OCI-LY1 (cell line): ENCODE measurements around the gene POLE3.

Experiments used
- H2AFZ ChIP-seq: fragments of 200-600 bp; sonication (generic), shearing (Covaris generic); 2 replicates; pipeline ENCODE4 v1.6.0; 2014; ENCODE audit warnings: antibody characterized with exemption, mild to moderate bottlenecking, low read length
- H3F3A ChIP-seq: fragments of 200-600 bp; sonication (generic), shearing (Covaris generic); 2 replicates; pipeline ENCODE4 v1.6.0; 2014; ENCODE audit warnings: mild to moderate bottlenecking, antibody characterized with exemption, low read length, moderate library complexity; ENCODE audit not compliant: insufficient read depth
- H3K27ac ChIP-seq: fragments of 200-600 bp; sonication (generic); 2 replicates; pipeline ENCODE4 v1.5.1; 2014; ENCODE audit warnings: low read length, mixed run types, mild to moderate bottlenecking, low read depth; ENCODE audit not compliant: poor library complexity, severe bottlenecking
- H3K27me3 ChIP-seq: fragments of 200-600 bp; sonication (generic); 2 replicates; pipeline ENCODE4 v1.6.0; 2014; ENCODE audit warnings: antibody characterized with exemption, mild to moderate bottlenecking, low read length, moderate library complexity; ENCODE audit not compliant: insufficient read depth
- H3K36me3 ChIP-seq: fragments of 200-600 bp; sonication (generic); 2 replicates; pipeline ENCODE4 v1.6.1; 2014; ENCODE audit warnings: mild to moderate bottlenecking, antibody characterized with exemption, low read length, moderate library complexity, mixed read lengths; ENCODE audit not compliant: insufficient read depth
- H3K4me1 ChIP-seq: fragments of 200-600 bp; sonication (generic); 2 replicates; pipeline ENCODE4 v1.5.1; 2014; ENCODE audit warnings: mild to moderate bottlenecking, low read length, moderate library complexity; ENCODE audit not compliant: insufficient read depth, severe bottlenecking
- H3K4me2 ChIP-seq: fragments of 200-600 bp; sonication (generic), shearing (Covaris generic); 2 replicates; pipeline ENCODE4 v1.6.1; 2014; ENCODE audit warnings: low read length
- H3K4me3 ChIP-seq: fragments of 200-600 bp; sonication (generic); 2 replicates; pipeline ENCODE4 v1.5.1; 2014; ENCODE audit warnings: low read length, low read depth, mild to moderate bottlenecking, mixed read lengths; ENCODE audit not compliant: poor library complexity, severe bottlenecking
- H3K79me2 ChIP-seq: fragments of 200-600 bp; shearing (Covaris generic); 2 replicates; pipeline ENCODE4 v1.6.1; 2016; ENCODE audit warnings: mixed run types, low read length, mixed read lengths; ENCODE audit not compliant: insufficient read depth
- H3K9ac ChIP-seq: fragments of 200-600 bp; sonication (generic), shearing (Covaris generic); 2 replicates; pipeline ENCODE4 v1.6.1; 2014; ENCODE audit warnings: mild to moderate bottlenecking, low read length, mixed read lengths
- H3K9me2 ChIP-seq: fragments of 200-600 bp; sonication (generic), shearing (Covaris generic); 2 replicates; pipeline ENCODE4 v1.6.1; 2014; ENCODE audit warnings: low read depth, mild to moderate bottlenecking, low read length, mixed read lengths
- H3K9me3 ChIP-seq: fragments of 200-600 bp; shearing (Covaris generic); 2 replicates; pipeline ENCODE4 v1.6.1; 2014; ENCODE audit warnings: low read length, mixed read lengths
- H4K20me1 ChIP-seq: fragments of 200-600 bp; sonication (generic), shearing (Covaris generic); 2 replicates; pipeline ENCODE4 v1.6.0; 2016; ENCODE audit warnings: mild to moderate bottlenecking, low read length; ENCODE audit not compliant: insufficient read depth
- EZH2 ChIP-seq: fragments of 200-600 bp; sonication (generic), shearing (Covaris generic); IDR thresholded peaks from 2 replicates; pipeline ENCODE4 v1.8.0; 2017; ENCODE audit warnings: borderline replicate concordance, mixed run types, mild to moderate bottlenecking, antibody characterized with exemption, low read length, moderate library complexity, mixed read lengths
- TF ChIP-seq, protein P1 (sequence below): fragments of 200-600 bp; sonication (generic), shearing (Covaris generic); IDR thresholded peaks from 2 replicates; pipeline ENCODE4 v1.5.1; 2017; ENCODE audit warnings: mild to moderate bottlenecking, antibody characterized with exemption, low read length, moderate library complexity, mixed read lengths

Gene POLE3

DNA sequence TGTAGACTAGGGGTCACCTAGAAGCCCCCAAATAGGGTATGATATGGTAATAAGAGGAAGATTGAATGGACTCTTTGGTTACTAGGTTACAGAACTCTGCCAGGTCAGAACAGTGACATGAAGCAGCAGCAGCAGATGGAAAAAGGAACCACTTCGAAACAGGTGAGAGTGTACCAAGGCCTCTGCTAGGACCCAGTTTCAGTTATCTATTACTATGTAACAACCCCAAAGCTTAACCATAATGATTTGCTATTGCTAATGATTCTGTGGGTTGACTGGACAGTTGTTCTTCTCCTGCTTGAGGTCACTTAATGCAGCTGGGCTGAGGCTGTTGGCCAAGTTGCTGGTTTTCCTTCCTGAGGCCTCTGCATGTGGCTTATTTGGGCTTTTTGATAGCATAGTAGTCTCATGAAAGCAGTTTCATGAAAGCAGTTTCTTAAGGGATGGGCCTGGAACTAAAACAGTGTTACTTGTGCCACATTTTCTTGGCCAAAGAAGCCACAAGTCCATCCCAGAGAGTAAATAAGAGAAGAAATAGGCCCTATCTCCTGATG lies 17.7 kb upstream of the POLE3 start:
- no peak overlapping the region for H3K9ac ChIP-seq
- no peaks in the 10 kb centered on the region for H3K9me3 ChIP-seq
- no peaks in the 10 kb centered on the region for H3K9me2 ChIP-seq
- no peak overlapping the region for H3K27ac ChIP-seq
- no peaks in the 10 kb centered on the region for H3K4me1 ChIP-seq
- TF ChIP-seq, protein P1, sequence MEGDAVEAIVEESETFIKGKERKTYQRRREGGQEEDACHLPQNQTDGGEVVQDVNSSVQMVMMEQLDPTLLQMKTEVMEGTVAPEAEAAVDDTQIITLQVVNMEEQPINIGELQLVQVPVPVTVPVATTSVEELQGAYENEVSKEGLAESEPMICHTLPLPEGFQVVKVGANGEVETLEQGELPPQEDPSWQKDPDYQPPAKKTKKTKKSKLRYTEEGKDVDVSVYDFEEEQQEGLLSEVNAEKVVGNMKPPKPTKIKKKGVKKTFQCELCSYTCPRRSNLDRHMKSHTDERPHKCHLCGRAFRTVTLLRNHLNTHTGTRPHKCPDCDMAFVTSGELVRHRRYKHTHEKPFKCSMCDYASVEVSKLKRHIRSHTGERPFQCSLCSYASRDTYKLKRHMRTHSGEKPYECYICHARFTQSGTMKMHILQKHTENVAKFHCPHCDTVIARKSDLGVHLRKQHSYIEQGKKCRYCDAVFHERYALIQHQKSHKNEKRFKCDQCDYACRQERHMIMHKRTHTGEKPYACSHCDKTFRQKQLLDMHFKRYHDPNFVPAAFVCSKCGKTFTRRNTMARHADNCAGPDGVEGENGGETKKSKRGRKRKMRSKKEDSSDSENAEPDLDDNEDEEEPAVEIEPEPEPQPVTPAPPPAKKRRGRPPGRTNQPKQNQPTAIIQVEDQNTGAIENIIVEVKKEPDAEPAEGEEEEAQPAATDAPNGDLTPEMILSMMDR: no peak
- no peak for TF ChIP-seq EZH2
- H4K20me1 ChIP-seq: no peaks in the 10 kb centered on the region
- no peaks in the 10 kb centered on the region for H3K79me2 ChIP-seq
- H3K4me2 ChIP-seq: no peak overlapping the region
- H3K27me3 ChIP-seq: no peaks in the 10 kb centered on the region
- no peaks in the 10 kb centered on the region for H3F3A ChIP-seq
- H3K4me3 ChIP-seq: no peak overlapping the region
- no peaks in the 10 kb centered on the region for H3K36me3 ChIP-seq
- H2AFZ ChIP-seq: no peak overlapping the region

DNA sequence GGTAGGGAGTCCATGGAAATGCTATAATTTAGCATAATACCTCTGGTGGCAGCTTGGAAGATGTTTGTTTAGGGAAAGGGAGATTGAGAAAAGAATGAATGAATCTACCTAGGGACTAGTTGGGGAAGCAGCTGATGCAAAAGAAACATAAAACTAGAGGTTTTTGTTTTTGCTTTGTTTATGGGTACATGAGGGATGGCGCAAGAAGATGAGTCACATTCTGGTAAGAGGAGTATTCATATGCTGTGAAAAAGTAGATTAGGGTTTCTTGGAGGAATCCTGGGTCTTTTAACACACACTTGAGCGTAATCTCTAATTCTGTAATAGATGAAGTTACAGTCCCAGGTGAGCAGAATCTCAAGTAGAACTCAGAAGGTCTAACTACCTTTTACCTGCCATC lies 17.2 kb upstream of the POLE3 start:
- no peaks in the 10 kb centered on the region for H3K79me2 ChIP-seq
- H3K9me3 ChIP-seq: no peaks in the 10 kb centered on the region
- H3K27ac ChIP-seq: no peak overlapping the region
- H3K4me2 ChIP-seq: no peak overlapping the region
- no peaks in the 10 kb centered on the region for H3K9me2 ChIP-seq
- no peaks in the 10 kb centered on the region for H3K27me3 ChIP-seq
- H3K4me1 ChIP-seq: no peaks in the 10 kb centered on the region
- no peak overlapping the region for H2AFZ ChIP-seq
- H3K4me3 ChIP-seq: no peak overlapping the region
- H4K20me1 ChIP-seq: no peaks in the 10 kb centered on the region
- no peak overlapping the region for H3K9ac ChIP-seq
- no peaks in the 10 kb centered on the region for H3K36me3 ChIP-seq
- TF ChIP-seq EZH2: no peak
- TF ChIP-seq, protein P1: no peak
- no peaks in the 10 kb centered on the region for H3F3A ChIP-seq

DNA sequence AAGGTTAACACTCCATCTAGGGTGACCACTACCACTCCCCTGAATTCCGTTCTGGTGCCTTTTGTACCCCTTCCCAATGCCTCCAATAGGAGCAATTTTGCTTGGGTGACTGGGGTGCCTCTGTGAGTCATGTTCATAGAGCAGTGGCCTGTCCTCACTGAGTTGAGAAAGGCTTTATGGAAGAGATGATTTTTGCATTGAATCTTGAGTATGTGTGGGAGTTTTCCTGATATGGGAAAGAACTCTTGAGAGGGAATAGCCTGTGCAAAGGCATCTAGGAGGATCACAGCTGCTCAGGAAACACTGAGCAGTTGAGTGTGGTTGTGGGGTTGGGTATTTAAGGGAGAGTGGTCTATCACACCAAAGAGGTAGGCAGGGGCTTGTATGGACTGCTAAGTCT lies 16.2 kb upstream of the POLE3 start:
- Histone ChIP-seq H3K4me2 (no peak overlapping the region), H3K4me1 (no peaks in the 10 kb centered on the region), H3K9ac (no peak overlapping the region), H3K4me3 (no peak overlapping the region), H3K9me2 (no peaks in the 10 kb centered on the region), H3K9me3 (no peaks in the 10 kb centered on the region), H3K27me3 (no peaks in the 10 kb centered on the region), H3F3A (no peaks in the 10 kb centered on the region), H4K20me1 (no peaks in the 10 kb centered on the region), H2AFZ (no peak overlapping the region), H3K36me3 (no peaks in the 10 kb centered on the region), H3K79me2 (no peaks in the 10 kb centered on the region), H3K27ac (no peak overlapping the region)
- no peak for TF ChIP-seq EZH2
- TF ChIP-seq, protein P1: no peak
